Measurements from ENCODE around the gene CRCP. TPM values are rescaled to one million over a fixed set of nuclear protein-coding genes. Genes with fewer than 3 reads are reported as not detected.
A peak's percentile ranks its signal among the peaks of the same experiment; 100 is the strongest.
"Not testable (repeated sequence)": the region's sequence is repeated elsewhere in the genome, so short reads cannot be mapped to it uniquely, and the experiment has no call there.

CRCP gene
- total RNA-seq, 2 experiments from 2014 or later: 18.5 to 19.6 TPM

DNA sequence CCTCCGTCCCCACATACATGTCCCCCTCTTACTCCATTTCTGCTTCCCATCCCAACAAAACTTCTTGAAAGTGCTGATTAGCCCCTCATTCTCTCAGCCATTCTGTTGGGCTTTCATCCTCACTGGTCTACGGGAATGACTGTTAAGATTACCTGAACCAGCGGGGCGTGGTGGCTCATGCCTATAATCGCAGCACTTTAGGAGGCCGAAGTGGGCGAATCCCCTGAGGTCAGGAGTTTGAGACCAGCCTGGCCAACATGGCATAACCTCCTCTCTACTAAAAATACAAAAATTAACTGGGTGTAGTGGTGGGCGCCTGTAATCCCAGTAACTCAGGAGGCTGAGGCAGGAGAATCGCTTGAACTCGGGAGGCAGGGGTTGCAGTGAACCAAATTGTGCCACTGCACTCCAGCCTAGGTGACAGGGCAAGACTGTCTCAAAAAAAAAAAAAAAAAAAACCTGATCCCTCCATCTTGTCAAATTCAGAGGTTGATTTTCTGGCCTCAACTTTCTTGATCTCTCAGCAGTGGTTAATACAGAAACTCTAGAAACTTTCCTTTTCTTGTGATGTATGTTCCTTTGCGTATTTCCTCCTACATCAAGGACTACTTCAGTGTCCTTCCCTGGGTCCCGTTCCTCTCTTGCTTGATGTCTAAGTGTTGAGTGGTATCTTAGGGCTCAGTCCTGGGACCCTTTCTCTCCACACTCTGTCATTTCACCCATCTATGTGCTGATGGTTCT is 2.2 kb downstream of the CRCP start:
- CTCF ChIA-PET; H3K27me3 Mint-ChIP-seq (ENCODE audit: low read depth); DNase-seq; H3K9me3 Mint-ChIP-seq: not testable (repeated sequence)
- Mint-ChIP-seq H3K4me1 (ENCODE audit: low read depth) (peaks cover 48% of the 10 kb centered on the region), H3K27ac (peak overlapping the region; percentile 53), H3K36me3 (ENCODE audit: low read depth) (peaks cover 23% of the 10 kb centered on the region), H3K4me3 (peak overlapping the region; percentile 39)
- intact Hi-C loops (cut with micrococcal nuclease): loop anchor here (5.0 to 10.0 kb wide), 6 partner anchors 75 to 1188 kb away; partner anchors contain the start of genes SBDS, TPST1, TYW1 and VKORC1L1

DNA sequence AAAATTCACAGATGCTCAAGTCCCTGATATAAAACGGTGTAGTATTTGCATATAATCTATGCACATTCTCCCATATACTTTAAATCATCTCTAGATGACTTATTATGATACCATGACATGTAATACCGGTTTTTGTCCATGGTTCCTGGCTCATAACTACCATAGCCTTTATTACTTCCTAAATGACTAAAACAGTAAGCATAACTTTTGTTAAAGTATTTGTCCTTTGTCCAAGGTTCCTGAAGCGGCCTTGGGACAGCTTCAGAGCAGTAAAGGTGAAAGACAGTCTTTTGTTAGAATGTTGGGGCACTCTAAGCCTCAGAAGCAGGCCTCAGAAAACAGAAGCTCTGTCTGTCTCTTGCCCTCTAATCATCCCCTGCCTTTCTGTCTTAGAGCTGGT is 4.0 kb downstream of the CRCP start:
- Mint-ChIP-seq H3K27me3 (ENCODE audit: low read depth) (no peaks in the 10 kb centered on the region), H3K27ac (peak overlapping the region; percentile 50), H3K36me3 (ENCODE audit: low read depth) (peaks cover 26% of the 10 kb centered on the region), H3K4me3 (no peak overlapping the region), H3K4me1 (ENCODE audit: low read depth) (peaks cover 58% of the 10 kb centered on the region), H3K9me3 (no peaks in the 10 kb centered on the region)
- no peak for DNase-seq
- CTCF ChIA-PET: no interaction called here
- intact Hi-C loops (cut with micrococcal nuclease): loop anchor here (5.0 to 10.0 kb wide), 6 partner anchors 76 to 1186 kb away; partner anchors contain the start of genes SBDS, TPST1, TYW1 and VKORC1L1

DNA sequence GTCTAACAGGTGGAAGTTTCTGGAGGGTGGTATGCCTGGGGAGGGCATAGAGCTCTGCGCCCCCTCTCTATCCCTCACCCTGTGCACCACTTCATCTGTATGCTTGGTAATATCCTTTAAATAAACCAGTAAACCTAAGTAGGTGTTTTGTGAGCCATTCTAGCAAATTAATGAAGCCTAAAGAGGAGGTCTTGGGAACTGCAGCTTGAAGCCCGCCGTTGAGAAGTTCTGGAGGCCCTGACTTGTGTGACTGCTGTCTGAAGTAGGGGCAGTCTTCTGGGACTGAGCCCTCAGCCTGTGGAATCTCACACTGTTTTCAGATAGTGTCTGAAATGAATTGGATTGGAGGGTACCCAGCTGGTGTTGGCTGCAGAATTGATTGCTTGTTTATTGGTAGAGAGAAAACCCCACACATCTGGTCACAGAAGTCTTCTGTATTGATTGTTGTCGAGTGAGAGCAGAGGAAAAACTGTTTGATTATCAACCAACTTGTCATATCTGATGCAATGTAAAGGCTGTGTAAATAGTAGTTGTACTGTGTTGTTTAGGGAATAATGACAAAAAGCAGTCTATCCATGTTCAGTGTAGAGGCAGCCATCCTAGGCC is 4.7 kb downstream of the CRCP start:
- Mint-ChIP-seq H3K9me3 (no peaks in the 10 kb centered on the region), H3K27me3 (ENCODE audit: low read depth) (no peaks in the 10 kb centered on the region), H3K36me3 (ENCODE audit: low read depth) (peaks cover 26% of the 10 kb centered on the region), H3K4me1 (ENCODE audit: low read depth) (peaks cover 59% of the 10 kb centered on the region), H3K27ac (peak overlapping the region; percentile 46), H3K4me3 (no peak overlapping the region)
- DNase-seq: no peak
- CTCF ChIA-PET: no interaction called here
- intact Hi-C loops (cut with micrococcal nuclease): loop anchor here (5.0 to 10.0 kb wide), 6 partner anchors 77 to 1185 kb away; partner anchors contain the start of genes SBDS, TPST1, TYW1 and VKORC1L1

DNA sequence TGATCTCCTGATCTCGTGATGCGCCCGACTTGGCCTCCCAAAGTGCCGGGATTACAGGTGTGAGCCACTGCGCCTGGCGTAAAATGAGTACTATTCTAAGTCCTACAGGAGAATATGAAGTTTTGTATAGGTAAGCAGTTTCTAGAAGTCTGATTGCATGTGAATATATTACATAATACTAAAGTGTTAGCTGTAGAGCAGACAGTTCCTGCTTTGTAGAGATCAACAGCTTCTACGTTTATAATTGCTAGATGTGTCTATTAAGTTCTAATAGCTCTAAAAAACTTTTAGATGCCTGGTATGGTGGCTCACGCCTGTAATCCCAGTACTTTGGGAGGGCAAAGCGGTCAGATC is 8.5 kb downstream of the CRCP start:
- Mint-ChIP-seq H3K4me3 (no peak overlapping the region), H3K27ac (no peak overlapping the region), H3K36me3 (ENCODE audit: low read depth) (peaks cover 12% of the 10 kb centered on the region), H3K27me3 (ENCODE audit: low read depth) (no peaks in the 10 kb centered on the region), H3K4me1 (ENCODE audit: low read depth) (peaks cover 61% of the 10 kb centered on the region), H3K9me3 (no peaks in the 10 kb centered on the region)
- no peak for DNase-seq
- intact Hi-C loops (cut with micrococcal nuclease): no loop called here
- CTCF ChIA-PET: no interaction called here

DNA sequence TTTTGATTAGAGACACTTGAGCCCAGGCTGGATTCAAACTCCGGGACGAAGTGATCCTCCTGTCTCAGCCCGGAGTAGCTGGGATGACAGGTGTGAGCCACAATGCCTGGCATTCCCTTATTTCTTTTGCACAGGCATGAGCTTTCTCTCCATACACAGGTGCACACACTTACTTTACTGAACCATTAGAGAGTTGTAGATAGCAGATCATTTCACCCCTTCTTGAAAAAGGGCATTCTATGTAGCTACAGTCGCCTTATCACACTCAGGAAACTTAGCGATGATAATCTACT is 9.9 kb downstream of the CRCP start:
- H3K9me3 Mint-ChIP-seq; H3K4me3 Mint-ChIP-seq; H3K36me3 Mint-ChIP-seq (ENCODE audit: low read depth); DNase-seq; H3K27me3 Mint-ChIP-seq (ENCODE audit: low read depth); CTCF ChIA-PET; intact Hi-C loops (cut with micrococcal nuclease): not testable (repeated sequence)
- Mint-ChIP-seq H3K4me1 (ENCODE audit: low read depth) (peaks cover 47% of the 10 kb centered on the region), H3K27ac (peak overlapping the region; percentile 70)

DNA sequence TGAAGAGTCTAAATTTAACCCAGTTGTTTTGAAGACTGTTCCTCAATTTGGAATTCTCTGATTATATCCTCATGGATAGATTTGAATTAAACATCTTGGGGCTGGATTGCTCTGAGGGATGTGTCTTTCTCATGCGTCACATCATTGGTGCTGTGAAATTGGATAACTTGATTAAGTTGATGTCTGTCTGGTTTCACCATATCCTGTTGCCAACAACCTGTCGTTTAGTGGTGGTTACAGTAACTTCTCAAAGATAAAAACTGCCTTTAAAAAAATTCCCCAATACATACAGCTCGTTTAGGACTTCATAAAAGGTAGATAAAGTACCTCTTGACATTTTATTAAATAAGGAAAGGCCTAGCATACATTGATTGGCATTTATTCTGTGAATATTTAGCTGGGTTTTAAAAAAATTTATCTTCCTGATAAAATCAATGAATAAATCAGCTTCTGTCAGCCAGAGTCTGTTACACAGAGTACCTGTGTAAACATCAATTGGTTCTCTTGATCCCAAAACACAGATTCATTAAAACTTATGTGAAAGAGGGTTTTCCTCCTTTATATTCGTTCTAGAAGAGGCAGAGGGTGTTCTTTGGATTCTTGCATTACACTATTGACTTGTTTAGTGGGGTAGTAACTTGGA is 10.5 kb downstream of the CRCP start:
- CTCF ChIA-PET: no interaction called here
- Mint-ChIP-seq H3K9me3 (no peaks in the 10 kb centered on the region), H3K36me3 (ENCODE audit: low read depth) (peaks cover 6% of the 10 kb centered on the region), H3K4me3 (no peak overlapping the region), H3K27ac (peak overlapping the region; percentile 70), H3K27me3 (ENCODE audit: low read depth) (no peaks in the 10 kb centered on the region), H3K4me1 (ENCODE audit: low read depth) (peaks cover 46% of the 10 kb centered on the region)
- intact Hi-C loops (cut with micrococcal nuclease): no loop called here
- DNase-seq: no peak

DNA sequence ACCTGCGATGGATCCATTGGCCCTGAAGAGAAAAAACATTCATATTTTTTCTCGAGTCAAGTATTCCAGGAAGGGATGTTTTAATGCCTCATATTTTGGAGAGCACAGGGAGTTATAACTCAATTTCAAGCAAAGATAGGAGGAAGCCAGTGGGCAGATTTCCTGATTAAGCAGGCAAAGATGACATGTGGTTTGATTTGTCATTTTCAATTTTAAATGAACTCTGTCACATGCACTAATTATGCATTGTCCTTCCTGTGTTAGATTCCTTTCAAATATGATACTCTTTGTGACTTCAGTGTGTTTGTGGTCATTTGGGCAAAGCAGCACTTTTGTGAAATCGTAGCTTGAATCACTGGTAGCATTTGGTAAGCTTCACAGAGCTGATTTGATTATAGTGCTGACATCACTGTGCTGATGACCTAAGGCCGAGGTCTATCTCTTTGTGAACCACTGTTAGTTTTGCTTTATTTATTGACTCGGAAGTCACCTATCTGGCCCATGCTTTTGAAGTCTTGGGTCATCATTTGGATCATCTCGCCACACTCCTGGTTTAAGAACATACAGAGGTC is 11.2 kb downstream of the CRCP start:
- H3K9me3 Mint-ChIP-seq; H3K4me3 Mint-ChIP-seq; H3K27me3 Mint-ChIP-seq (ENCODE audit: low read depth); intact Hi-C loops (cut with micrococcal nuclease); CTCF ChIA-PET; H3K36me3 Mint-ChIP-seq (ENCODE audit: low read depth): not testable (repeated sequence)
- H3K4me1 Mint-ChIP-seq (ENCODE audit: low read depth): peaks cover 43% of the 10 kb centered on the region
- H3K27ac Mint-ChIP-seq: peak overlapping the region; percentile 70
- DNase-seq: peak; percentile 27

DNA sequence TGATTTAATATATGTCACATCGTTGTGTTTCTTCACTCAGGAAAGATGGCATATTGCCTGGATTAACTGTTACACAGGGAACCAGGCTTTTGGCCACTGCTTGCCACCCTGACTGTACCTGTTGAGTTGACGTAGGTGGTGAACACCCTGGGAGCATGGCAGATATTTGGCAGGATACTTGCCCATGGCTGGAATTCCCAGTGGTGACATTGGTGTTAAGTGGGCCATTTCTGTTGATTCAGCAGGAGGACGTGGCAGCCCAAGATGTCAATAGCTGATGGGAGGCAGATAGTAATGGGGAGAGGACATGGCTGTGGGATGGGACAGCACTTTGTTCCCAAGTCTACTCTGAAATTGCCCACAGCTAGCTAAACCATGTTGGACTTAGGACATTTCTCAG is 12.5 kb downstream of the CRCP start:
- intact Hi-C loops (cut with micrococcal nuclease); H3K27me3 Mint-ChIP-seq (ENCODE audit: low read depth); H3K27ac Mint-ChIP-seq; DNase-seq; H3K9me3 Mint-ChIP-seq; CTCF ChIA-PET; H3K4me3 Mint-ChIP-seq: not testable (repeated sequence)
- Mint-ChIP-seq H3K4me1 (ENCODE audit: low read depth) (peaks cover 41% of the 10 kb centered on the region), H3K36me3 (ENCODE audit: low read depth) (peaks cover 11% of the 10 kb centered on the region)

DNA sequence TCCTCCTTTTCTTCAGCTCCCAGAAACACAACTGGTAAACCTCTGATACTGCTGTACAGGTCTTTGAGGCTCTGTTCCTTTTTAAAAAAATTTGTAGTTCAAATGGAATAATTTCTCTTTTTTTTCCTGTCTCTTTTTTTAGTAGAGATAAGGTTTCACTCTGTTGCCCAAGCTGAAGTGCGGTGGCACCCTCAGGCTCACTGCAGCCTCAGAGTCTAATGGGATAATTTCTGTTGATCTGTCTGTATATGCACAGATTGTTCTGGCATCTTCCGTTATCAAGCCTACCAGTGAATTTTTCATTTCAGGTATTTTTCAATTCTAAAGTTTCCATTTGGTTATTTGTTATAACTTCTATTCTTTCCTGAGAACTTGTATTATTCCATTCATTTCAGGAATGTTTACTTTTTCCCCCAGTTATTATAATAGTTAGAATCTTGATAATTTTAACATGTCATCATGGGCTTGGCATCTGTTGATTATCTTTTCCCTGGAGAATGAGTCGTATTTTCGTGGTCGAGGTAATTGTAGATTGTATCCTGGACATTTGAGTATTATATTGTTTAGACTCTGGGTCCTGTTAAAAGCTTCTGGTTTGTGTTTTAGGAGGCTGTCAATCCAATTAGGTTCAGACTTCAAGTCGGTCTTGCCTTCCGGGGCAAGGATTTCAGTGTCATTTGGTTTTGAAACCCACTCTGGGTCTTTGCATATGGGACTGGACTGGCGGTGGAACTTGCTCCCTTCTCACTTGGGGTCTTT is 24.5 kb downstream of the CRCP start:
- no peaks in the 10 kb centered on the region for H3K9me3 Mint-ChIP-seq
- H3K36me3 Mint-ChIP-seq (ENCODE audit: low read depth): peaks cover 34% of the 10 kb centered on the region
- intact Hi-C loops (cut with micrococcal nuclease): no loop called here
- CTCF ChIA-PET: interaction anchor here (1.5 kb wide), 1 partner anchor 109 kb away, joined by 4 read pairs; no protein-coding TSS in a partner anchor
- H3K4me3 Mint-ChIP-seq: no peak overlapping the region
- no peaks in the 10 kb centered on the region for H3K4me1 Mint-ChIP-seq (ENCODE audit: low read depth)
- no peak for DNase-seq
- H3K27me3 Mint-ChIP-seq (ENCODE audit: low read depth): no peaks in the 10 kb centered on the region
- H3K27ac Mint-ChIP-seq: no peak overlapping the region

DNA sequence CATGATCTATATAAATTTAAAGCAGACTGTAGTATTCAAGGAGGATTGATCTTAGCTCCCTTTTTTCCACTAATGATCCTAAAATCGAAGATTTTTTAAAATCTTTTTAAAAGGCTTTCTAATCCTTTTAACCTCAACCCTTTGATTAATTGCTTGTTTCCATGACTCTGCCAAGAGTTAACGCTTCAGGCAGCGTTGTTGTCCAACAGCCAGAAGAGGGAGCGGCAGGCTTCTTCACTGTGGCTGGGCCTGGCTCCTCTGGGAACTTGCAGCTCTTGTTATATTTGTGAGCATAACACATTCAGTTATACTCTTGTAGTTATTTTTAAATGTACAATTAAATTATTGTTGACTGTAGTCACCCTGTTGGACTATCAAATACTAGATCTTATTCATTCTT is 26.3 kb downstream of the CRCP start:
- Mint-ChIP-seq H3K27me3 (ENCODE audit: low read depth) (no peaks in the 10 kb centered on the region), H3K27ac (no peak overlapping the region), H3K9me3 (no peaks in the 10 kb centered on the region), H3K4me1 (ENCODE audit: low read depth) (no peaks in the 10 kb centered on the region), H3K4me3 (no peak overlapping the region), H3K36me3 (ENCODE audit: low read depth) (peaks cover 34% of the 10 kb centered on the region)
- DNase-seq: no peak
- CTCF ChIA-PET: no interaction called here
- intact Hi-C loops (cut with micrococcal nuclease): no loop called here

DNA sequence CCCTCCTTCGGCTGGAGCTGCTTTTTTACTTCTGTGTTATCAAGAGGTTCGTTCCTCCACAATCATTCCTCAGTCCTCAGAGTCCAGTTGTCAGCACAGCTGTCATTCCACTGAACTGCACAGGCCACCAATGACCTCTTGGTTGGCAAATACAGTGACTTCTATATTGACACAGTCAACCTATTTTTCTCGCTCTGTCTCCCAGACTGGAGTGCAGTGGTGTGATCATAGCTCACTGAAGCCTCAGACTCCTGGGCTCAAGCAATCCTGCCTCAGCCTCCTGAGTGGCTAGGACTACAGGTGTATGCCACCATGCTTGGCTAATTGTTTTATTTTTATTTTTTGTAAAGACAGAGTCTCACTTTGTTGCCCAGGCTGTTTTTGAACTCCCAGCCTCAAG is 27.7 kb downstream of the CRCP start:
- H3K4me3 Mint-ChIP-seq: no peak overlapping the region
- intact Hi-C loops (cut with micrococcal nuclease): no loop called here

DNA sequence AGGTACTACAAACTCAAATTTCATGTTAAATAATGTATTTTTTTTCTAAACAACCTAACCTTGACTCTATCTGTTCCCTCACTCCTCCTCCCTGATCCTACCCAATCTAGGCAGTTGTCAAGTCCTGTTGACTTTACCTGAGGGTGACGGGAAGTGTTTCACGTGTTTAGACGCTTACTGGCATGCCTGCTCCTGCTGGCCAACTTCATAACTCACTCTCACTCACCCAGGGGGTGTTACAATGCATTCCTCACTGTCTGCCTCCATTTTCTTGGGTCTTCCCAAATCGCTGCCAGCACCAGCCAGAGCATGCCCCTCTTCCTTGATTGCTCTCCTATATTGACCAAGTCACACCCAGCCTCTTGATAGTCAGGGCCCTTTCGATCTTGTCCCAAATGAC is 28.3 kb downstream of the CRCP start:
- Mint-ChIP-seq H3K4me1 (ENCODE audit: low read depth) (peaks cover 5% of the 10 kb centered on the region), H3K27me3 (ENCODE audit: low read depth) (no peaks in the 10 kb centered on the region), H3K9me3 (no peaks in the 10 kb centered on the region), H3K4me3 (no peak overlapping the region), H3K27ac (no peak overlapping the region), H3K36me3 (ENCODE audit: low read depth) (peaks cover 40% of the 10 kb centered on the region)
- no peak for DNase-seq
- intact Hi-C loops (cut with micrococcal nuclease): no loop called here
- CTCF ChIA-PET: no interaction called here

More for the DNA sequence above, 27.7 kb downstream of the CRCP start:
- H3K9me3 Mint-ChIP-seq: no peaks in the 10 kb centered on the region
- peaks cover 40% of the 10 kb centered on the region for H3K36me3 Mint-ChIP-seq (ENCODE audit: low read depth)
- H3K27me3 Mint-ChIP-seq (ENCODE audit: low read depth): no peaks in the 10 kb centered on the region
- no peak for DNase-seq
- no peak overlapping the region for H3K27ac Mint-ChIP-seq
- H3K4me1 Mint-ChIP-seq (ENCODE audit: low read depth): peaks cover 4% of the 10 kb centered on the region
- CTCF ChIA-PET: no interaction called here
